GM18873 (cell line): ENCODE results near the gene MCTP1.
A peak's percentile ranks its signal among the peaks of the same experiment; 100 is the strongest.
"Not testable (repeated sequence)": the region's sequence is repeated elsewhere in the genome, so short reads cannot be mapped to it uniquely, and the experiment has no call there.

Experiments
- ATAC-seq: cut with Tn5 transposase; IDR thresholded peaks from one replicate; pipeline ENCODE4 v1.9.1; 2021; ENCODE audit warnings: mild to moderate bottlenecking, moderate library complexity, moderate number of reproducible peaks; ENCODE audit not compliant: unreplicated experiment, low FRiP score

Gene MCTP1

GRCh38 chr5:94847726-94848125, 437.2 kb downstream of the MCTP1 start:
- ATAC-seq = no peak

GRCh38 chr5:94847019-94847418, 437.9 kb downstream of the MCTP1 start:
- ATAC-seq = no peak

GRCh38 chr5:94845696-94846095, 439.2 kb downstream of the MCTP1 start:
- peak; percentile 61 for ATAC-seq

- ATAC-seq = no peak
These were observed 443.1 kb downstream of the MCTP1 start for GRCh38 chr5:94841598-94842322.

- ATAC-seq = no peak
These were observed 451.0 kb downstream of the MCTP1 start for GRCh38 chr5:94833851-94834250.

GRCh38 chr5:94832685-94833084, 452.2 kb downstream of the MCTP1 start:
- no peak for ATAC-seq

- no peak for ATAC-seq
These were observed 454.4 kb downstream of the MCTP1 start for GRCh38 chr5:94830520-94830919.

GRCh38 chr5:94828222-94828621, 456.7 kb downstream of the MCTP1 start:
- not testable (repeated sequence) for ATAC-seq

- ATAC-seq = no peak
These were observed 464.4 kb downstream of the MCTP1 start for GRCh38 chr5:94820488-94820887.

GRCh38 chr5:94818904-94819303, 466.0 kb downstream of the MCTP1 start:
- no peak for ATAC-seq

- no peak for ATAC-seq
These were observed 469.4 kb downstream of the MCTP1 start for GRCh38 chr5:94815313-94816039.

- no peak for ATAC-seq
These were observed 472.7 kb downstream of the MCTP1 start for GRCh38 chr5:94812232-94812631.

- no peak for ATAC-seq
These were observed 473.6 kb downstream of the MCTP1 start for GRCh38 chr5:94811331-94811730.

GRCh38 chr5:94810877-94811276, 474.0 kb downstream of the MCTP1 start:
- ATAC-seq = no peak

GRCh38 chr5:94810281-94810680, 474.6 kb downstream of the MCTP1 start:
- no peak for ATAC-seq

- no peak for ATAC-seq
These were observed 476.4 kb downstream of the MCTP1 start for GRCh38 chr5:94808497-94808896.

- ATAC-seq = no peak
These were observed 476.9 kb downstream of the MCTP1 start for GRCh38 chr5:94807985-94808384.

- ATAC-seq = no peak
These were observed 482.4 kb downstream of the MCTP1 start for GRCh38 chr5:94802450-94802849.

- ATAC-seq = no peak
These were observed 488.3 kb downstream of the MCTP1 start for GRCh38 chr5:94796586-94796985.

- peak; percentile 28 for ATAC-seq
These were observed 491.1 kb downstream of the MCTP1 start for GRCh38 chr5:94793816-94794198.

- ATAC-seq = peak; percentile 100
These were observed 491.6 kb downstream of the MCTP1 start for GRCh38 chr5:94793113-94793815.
